ENCODE data around the gene ZFP28. TPM values are rescaled to one million over a fixed set of nuclear protein-coding genes. Genes with fewer than 3 reads are reported as not detected.

The ZFP28 gene
- 1 to 10 TPM in 3 of 4 donors, under 1 TPM in 1; 0.20 to 5.4 (median 2.2) TPM for total RNA-seq

DNA sequence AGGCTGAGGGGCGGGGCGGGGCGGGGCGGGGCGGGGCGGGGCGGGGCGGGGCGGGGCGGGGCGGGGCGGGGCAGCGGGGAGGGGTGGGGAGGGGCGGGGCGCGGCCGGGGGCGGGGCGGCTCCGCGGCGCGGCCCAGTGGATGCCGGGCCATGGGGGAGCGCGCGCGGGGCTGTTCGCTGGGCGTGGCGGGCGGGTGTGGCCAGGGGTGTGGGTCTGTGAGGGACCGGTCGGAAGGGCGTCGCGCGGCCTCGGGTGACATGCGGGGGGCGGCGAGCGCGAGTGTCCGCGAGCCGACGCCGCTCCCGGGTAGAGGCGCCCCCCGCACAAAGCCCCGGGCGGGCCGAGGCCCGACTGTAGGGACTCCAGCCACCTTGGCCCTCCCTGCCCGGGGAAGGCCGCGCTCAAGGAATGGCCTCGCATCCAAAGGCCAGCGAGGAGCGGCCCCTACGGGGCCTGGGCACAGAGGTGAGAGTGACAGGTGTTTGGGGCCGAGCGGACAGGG is at the start of gene ZFP28:
TSS of gene ZFP28 (plus strand) at position 188 of the 503 bp plus-strand sequence. CDS start at position 259, 71 bp downstream.
- Histone ChIP-seq H3K36me3 (peaks cover 0 to 9% (median 4%) of the 10 kb centered on the region in 4 donors), H3K27me3 (no peaks in the 10 kb centered on the region), H3K27ac (peak within 1 kb of the TSS; percentile 81 to 96 (median 90)), H3K4me3 (peak within 1 kb of the TSS; percentile 69 to 94 (median 74)), H3K4me1 (peaks cover 0 to 16% (median 3%) of the 10 kb centered on the region in 4 donors), H3K9me3 (peaks cover 20 to 87% of the 10 kb centered on the region in 2 donors)
- intact Hi-C loops (cut with DNase I; ENCODE audit: low total_unique reads), result loop anchor here (2.0 kb wide), 1 partner anchor 32 kb away; the partner anchor contains the start of gene ZNF471
- TF ChIP-seq POLR2A (IDR thresholded peaks at IDR 0.05), result no peak
- TF ChIP-seq, protein P1, sequence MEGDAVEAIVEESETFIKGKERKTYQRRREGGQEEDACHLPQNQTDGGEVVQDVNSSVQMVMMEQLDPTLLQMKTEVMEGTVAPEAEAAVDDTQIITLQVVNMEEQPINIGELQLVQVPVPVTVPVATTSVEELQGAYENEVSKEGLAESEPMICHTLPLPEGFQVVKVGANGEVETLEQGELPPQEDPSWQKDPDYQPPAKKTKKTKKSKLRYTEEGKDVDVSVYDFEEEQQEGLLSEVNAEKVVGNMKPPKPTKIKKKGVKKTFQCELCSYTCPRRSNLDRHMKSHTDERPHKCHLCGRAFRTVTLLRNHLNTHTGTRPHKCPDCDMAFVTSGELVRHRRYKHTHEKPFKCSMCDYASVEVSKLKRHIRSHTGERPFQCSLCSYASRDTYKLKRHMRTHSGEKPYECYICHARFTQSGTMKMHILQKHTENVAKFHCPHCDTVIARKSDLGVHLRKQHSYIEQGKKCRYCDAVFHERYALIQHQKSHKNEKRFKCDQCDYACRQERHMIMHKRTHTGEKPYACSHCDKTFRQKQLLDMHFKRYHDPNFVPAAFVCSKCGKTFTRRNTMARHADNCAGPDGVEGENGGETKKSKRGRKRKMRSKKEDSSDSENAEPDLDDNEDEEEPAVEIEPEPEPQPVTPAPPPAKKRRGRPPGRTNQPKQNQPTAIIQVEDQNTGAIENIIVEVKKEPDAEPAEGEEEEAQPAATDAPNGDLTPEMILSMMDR (IDR thresholded peaks at IDR 0.05), result no peak
- peak; percentile 81 for DNase-seq
- in situ Hi-C loops (cut with MboI; ENCODE audit: low pct_ligation_motif_present in 1 of 4, low pct_unique_long_range_greater_than_20kb in 1 of 4, low sequenced_read_pairs in 3 of 4), result no loop called here
- 7% methylated on average over 10 of the region's 65 CpGs; no CpG with 5 or more reads in 1 of the 2 donors for WGBS, 2 donors (ENCODE audit: low coverage in 1 of 2)

GRCh38 chr19:56491399-56491798 is 47.3 kb upstream of the ZFP28 start:
- intact Hi-C loops (cut with DNase I; ENCODE audit: low total_unique reads) (no loop called here), in situ Hi-C loops (cut with MboI; ENCODE audit: low pct_ligation_motif_present in 1 of 4, low pct_unique_long_range_greater_than_20kb in 1 of 4, low sequenced_read_pairs in 3 of 4) (no loop called here)
- 81 to 90% methylated on average over 3 of the region's 3 CpGs for WGBS, 2 donors (ENCODE audit: low coverage in 1 of 2)
- no peaks in the 10 kb centered on the region for H3K27me3 ChIP-seq
- TF ChIP-seq POLR2A (IDR thresholded peaks at IDR 0.05), result no peak
- TF ChIP-seq EP300 (IDR thresholded peaks at IDR 0.05; ENCODE audit: low read depth), result no peak
- TF ChIP-seq, protein P1 (IDR thresholded peaks at IDR 0.05), result no peak
- no peak for TF ChIP-seq POLR2AphosphoS5 (IDR thresholded peaks at IDR 0.05)
- no peak overlapping the region for H3K27ac ChIP-seq
- H3K36me3 ChIP-seq, result no peaks in the 10 kb centered on the region
- DNase-seq, result no peak
- peaks cover 33 to 43% of the 10 kb centered on the region in 2 donors for H3K9me3 ChIP-seq
- no peaks in the 10 kb centered on the region for H3K4me1 ChIP-seq
- H3K4me3 ChIP-seq, result no peak overlapping the region

GRCh38 chr19:56504581-56504980 is 34.2 kb upstream of the ZFP28 start:
- in situ Hi-C loops (cut with MboI; ENCODE audit: low pct_ligation_motif_present in 1 of 4, low pct_unique_long_range_greater_than_20kb in 1 of 4, low sequenced_read_pairs in 3 of 4), result no loop called here
- intact Hi-C loops (cut with DNase I; ENCODE audit: low total_unique reads), result no loop called here
- peaks cover 17 to 19% of the 10 kb centered on the region in 2 donors for H3K9me3 ChIP-seq

DNA sequence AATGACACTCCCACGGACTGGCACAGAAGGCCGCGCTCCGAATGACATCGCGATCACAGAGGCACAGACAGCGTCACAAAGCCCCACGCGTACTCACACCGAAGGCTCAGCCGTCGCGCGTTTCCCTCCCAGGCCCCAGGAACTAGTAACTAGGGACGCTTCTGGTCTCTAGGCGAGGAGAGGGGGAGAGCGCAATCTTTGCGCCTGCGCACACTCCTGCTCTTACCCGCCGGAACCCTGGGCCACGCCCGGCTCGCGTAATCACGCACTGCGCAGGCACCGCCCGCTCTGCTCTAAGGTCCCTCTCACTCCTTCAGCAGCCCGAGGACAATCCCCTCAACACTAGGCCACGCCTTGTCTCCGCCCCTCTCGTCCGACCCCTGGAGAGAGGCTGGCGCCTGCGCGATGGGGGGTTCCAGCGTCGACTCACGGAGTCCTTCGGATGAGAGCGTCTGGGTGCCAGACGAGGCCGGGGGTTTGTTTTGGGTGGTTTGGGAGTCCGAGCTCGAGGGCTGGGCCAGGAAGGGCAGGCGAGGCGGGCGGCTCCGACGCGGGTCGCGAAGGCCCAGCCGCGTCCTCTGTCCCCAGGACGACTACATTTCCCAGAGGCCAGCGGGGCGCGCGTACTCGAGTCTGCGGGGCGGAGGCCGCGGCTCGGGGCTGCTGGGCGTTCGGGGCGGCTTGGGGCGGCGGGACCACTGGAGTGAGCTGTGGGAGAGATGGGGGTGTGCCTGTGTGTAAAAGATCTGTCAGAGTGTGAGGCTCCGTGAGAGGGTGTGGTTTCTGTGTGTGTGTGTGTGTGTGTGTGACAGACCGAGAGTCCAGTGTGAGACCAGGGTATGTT is 31.1 kb upstream of the ZFP28 start, which contains the start of gene ZNF471:
TSS of gene ZNF471 (plus strand) at position 410 of the 844 bp plus-strand sequence. CDS start 3,717 bp downstream, outside the sequence.
- H3K36me3 ChIP-seq, result peaks cover 0 to 2% (median 0%) of the 10 kb centered on the region in 4 donors
- peaks cover 10 to 24% of the 10 kb centered on the region in 2 donors for H3K9me3 ChIP-seq
- H3K4me1 ChIP-seq, result peaks cover 0 to 15% (median 6%) of the 10 kb centered on the region in 4 donors
- TF ChIP-seq POLR2A (IDR thresholded peaks at IDR 0.05) (peak; percentile 21), POLR2AphosphoS5 (IDR thresholded peaks at IDR 0.05) (no peak)
- no peaks in the 10 kb centered on the region for H3K27me3 ChIP-seq
- DNase-seq, result peak; percentile 95
- in situ Hi-C loops (cut with MboI; ENCODE audit: low pct_ligation_motif_present in 1 of 4, low pct_unique_long_range_greater_than_20kb in 1 of 4, low sequenced_read_pairs in 3 of 4) (no loop called here), intact Hi-C loops (cut with DNase I; ENCODE audit: low total_unique reads) (loop anchor here (2.0 kb wide), 1 partner anchor 31 kb away; the partner anchor contains the start of gene ZFP28)
- WGBS, 2 donors (ENCODE audit: low coverage in 1 of 2), result 12% methylated on average over 70 of the region's 74 CpGs; no CpG with 5 or more reads in 1 of the 2 donors
- H3K27ac ChIP-seq, result peak within 1 kb of the TSS; percentile 86 to 91 (median 90)
- peak within 1 kb of the TSS; percentile 41 to 64 (median 52) for H3K4me3 ChIP-seq

More at GRCh38 chr19:56504581-56504980, 34.2 kb upstream of the ZFP28 start:
- TF ChIP-seq, protein P1 (IDR thresholded peaks at IDR 0.05), result no peak
- TF ChIP-seq POLR2AphosphoS5 (IDR thresholded peaks at IDR 0.05) (no peak), POLR2A (IDR thresholded peaks at IDR 0.05) (no peak)
- no peaks in the 10 kb centered on the region for H3K27me3 ChIP-seq
- H3K4me3 ChIP-seq, result no peak overlapping the region
- no peak for DNase-seq
- H3K36me3 ChIP-seq, result no peaks in the 10 kb centered on the region
- WGBS, 2 donors (ENCODE audit: low coverage in 1 of 2), result 78 to 90% methylated on average over 2 of the region's 2 CpGs
- H3K27ac ChIP-seq, result no peak overlapping the region
- H3K4me1 ChIP-seq, result peaks cover 0 to 15% (median 6%) of the 10 kb centered on the region in 4 donors

All from transverse colon (tissue), 4 donors.